HG02870 (cell line): ENCODE measurements around the gene PAPSS1.
A peak's percentile ranks its signal among the peaks of the same experiment; 100 is the strongest.
"Not testable (repeated sequence)": the region's sequence is repeated elsewhere in the genome, so short reads cannot be mapped to it uniquely, and the experiment has no call there.

ENCODE experiments used
- ATAC-seq: cut with Tn5 transposase; IDR thresholded peaks from one replicate; pipeline ENCODE4 v1.9.1; 2021; ENCODE audit warnings: mild to moderate bottlenecking, moderate library complexity; ENCODE audit not compliant: unreplicated experiment

PAPSS1 gene

GRCh38 chr4:107726131-107726925, 6.3 kb upstream of the PAPSS1 start:
- not testable (repeated sequence) for ATAC-seq

GRCh38 chr4:107725281-107725859, 5.3 kb upstream of the PAPSS1 start:
- ATAC-seq: no peak

GRCh38 chr4:107723331-107723730, 3.3 kb upstream of the PAPSS1 start:
- ATAC-seq: not testable (repeated sequence)

- ATAC-seq: no peak
These were observed 1.5 kb upstream of the PAPSS1 start for GRCh38 chr4:107721436-107722100.

GRCh38 chr4:107719207-107719921, 670 bp downstream of the PAPSS1 start:
- ATAC-seq: peak; percentile 3

GRCh38 chr4:107718351-107718965, 1.6 kb downstream of the PAPSS1 start:
- peak; percentile 33 for ATAC-seq

GRCh38 chr4:107714256-107714655, 5.8 kb downstream of the PAPSS1 start:
- no peak for ATAC-seq

GRCh38 chr4:107712236-107712635, 7.8 kb downstream of the PAPSS1 start:
- ATAC-seq: no peak

- no peak for ATAC-seq
These were observed 8.2 kb downstream of the PAPSS1 start for GRCh38 chr4:107711831-107712230.

GRCh38 chr4:107710493-107711459, 9.3 kb downstream of the PAPSS1 start:
- no peak for ATAC-seq

GRCh38 chr4:107709916-107710315, 10.1 kb downstream of the PAPSS1 start:
- peak; percentile 56 for ATAC-seq

- no peak for ATAC-seq
These were observed 11.8 kb downstream of the PAPSS1 start for GRCh38 chr4:107708225-107708624.

- ATAC-seq: no peak
These were observed 14.1 kb downstream of the PAPSS1 start for GRCh38 chr4:107705742-107706556.

GRCh38 chr4:107701565-107701964, 18.5 kb downstream of the PAPSS1 start:
- ATAC-seq: no peak

- ATAC-seq: no peak
These were observed 20.4 kb downstream of the PAPSS1 start for GRCh38 chr4:107699466-107700206.

GRCh38 chr4:107696187-107696586, 23.8 kb downstream of the PAPSS1 start:
- not testable (repeated sequence) for ATAC-seq

- ATAC-seq: no peak
These were observed 26.9 kb downstream of the PAPSS1 start for GRCh38 chr4:107693132-107693531.

- no peak for ATAC-seq
These were observed 27.8 kb downstream of the PAPSS1 start for GRCh38 chr4:107692202-107692601.
